GM23338 (cell line): Measurements from ENCODE around the gene ABCF2. TPM values are rescaled to one million over a fixed set of nuclear protein-coding genes. Genes with fewer than 3 reads are reported as not detected.

Experiments used
- ATAC-seq: fragments of 200-7000 bp; cut with Tn5 transposase; 3 replicates; pipeline ENCODE4 v1.9.1; 2020
- DNase-seq: peaks from one replicate; pipeline ENCODE4 v3.0.0-alpha.2; 2015; ENCODE audit warnings: low spot score
- H2AFZ ChIP-seq: fragments of 200-600 bp; sonication (generic); 2 replicates; pipeline ENCODE4 v1.8.0; 2016; ENCODE audit warnings: antibody characterized with exemption, mild to moderate bottlenecking, moderate library complexity
- H3F3A ChIP-seq: fragments of 200-600 bp; sonication (generic); replicated peaks from 2 replicates; pipeline ENCODE4 v1.8.0; 2017; ENCODE audit warnings: antibody characterized with exemption, mixed run types, low read depth
- H3K27ac ChIP-seq: fragments of 200-600 bp; sonication (generic); 2 replicates; pipeline ENCODE4 v1.6.1; 2016; ENCODE audit warnings: low read depth
- H3K27me3 ChIP-seq: fragments of 200-600 bp; sonication (generic); 2 replicates; pipeline ENCODE4 v1.8.0; 2016; ENCODE audit warnings: mild to moderate bottlenecking, mixed run types, moderate library complexity; ENCODE audit not compliant: insufficient read depth
- H3K36me3 ChIP-seq: fragments of 200-600 bp; sonication (generic); 2 replicates; pipeline ENCODE4 v1.8.0; 2016; ENCODE audit warnings: mild to moderate bottlenecking; ENCODE audit not compliant: insufficient read depth
- H3K4me1 ChIP-seq: fragments of 200-600 bp; sonication (generic); 2 replicates; pipeline ENCODE4 v1.8.0; 2016; ENCODE audit warnings: mild to moderate bottlenecking, moderate library complexity; ENCODE audit not compliant: insufficient read depth
- H3K4me2 ChIP-seq: fragments of 200-600 bp; sonication (generic); 2 replicates; pipeline ENCODE4 v1.7.1; 2017; ENCODE audit warnings: mixed run types
- H3K4me3 ChIP-seq: fragments of 200-600 bp; sonication (generic); 2 replicates; pipeline ENCODE4 v1.6.1; 2016; ENCODE audit warnings: mixed run types
- H3K79me2 ChIP-seq: fragments of 200-600 bp; sonication (generic); replicated peaks from 2 replicates; pipeline ENCODE4 v1.8.0; 2017; ENCODE audit warnings: mild to moderate bottlenecking; ENCODE audit not compliant: insufficient read depth
- H3K9me2 ChIP-seq: fragments of 200-600 bp; sonication (generic); 2 replicates; pipeline ENCODE4 v1.8.0; 2017; ENCODE audit not compliant: insufficient read depth
- H4K20me1 ChIP-seq: fragments of 200-600 bp; sonication (generic); replicated peaks from 2 replicates; pipeline ENCODE4 v1.8.0; 2017; ENCODE audit warnings: mild to moderate bottlenecking; ENCODE audit not compliant: insufficient read depth
- H3K27ac Mint-ChIP-seq: 2 replicates; pipeline ENCODE4 v1.8.0; 2020; ENCODE audit warnings: inconsistent platforms, mild to moderate bottlenecking, moderate library complexity, mixed read lengths
- H3K27me3 Mint-ChIP-seq: 3 replicates; pipeline ENCODE4 v1.8.0; 2022; ENCODE audit warnings: low read depth, mild to moderate bottlenecking, moderate library complexity, mixed read lengths, inconsistent platforms; ENCODE audit not compliant: insufficient read depth, poor library complexity
- H3K36me3 Mint-ChIP-seq: 3 replicates; pipeline ENCODE4 v1.8.0; 2021; ENCODE audit warnings: low read depth, mild to moderate bottlenecking, inconsistent platforms, moderate library complexity, mixed read lengths
- H3K4me1 Mint-ChIP-seq: 3 replicates; pipeline ENCODE4 v1.8.0; 2020; ENCODE audit warnings: mild to moderate bottlenecking, inconsistent platforms, mixed read lengths
- H3K4me3 Mint-ChIP-seq: 3 replicates; pipeline ENCODE4 v1.8.0; 2021; ENCODE audit warnings: moderate library complexity, mild to moderate bottlenecking, inconsistent platforms, mixed read lengths
- H3K9me3 Mint-ChIP-seq: 3 replicates; pipeline ENCODE4 v1.8.0; 2020; ENCODE audit warnings: moderate library complexity, mild to moderate bottlenecking, inconsistent platforms, mixed read lengths
- CREB1 ChIP-seq: fragments of 250-450 bp; sonication (Bioruptor Pico); IDR thresholded peaks from 2 replicates; pipeline ENCODE4 v1.5.0; 2020; ENCODE audit warnings: low read depth, mild to moderate bottlenecking, moderate library complexity
- EZH2 ChIP-seq: fragments of 200-600 bp; sonication (generic); IDR thresholded peaks from one replicate; pipeline ENCODE4 v1.8.0; 2017; ENCODE audit warnings: antibody characterized with exemption, mild to moderate bottlenecking, low read depth; ENCODE audit not compliant: unreplicated experiment
- EZH2phosphoT487 ChIP-seq: fragments of 200-600 bp; sonication (generic); IDR thresholded peaks from one replicate; pipeline ENCODE4 v1.8.1; 2018; ENCODE audit warnings: antibody characterized with exemption; ENCODE audit not compliant: unreplicated experiment
- JUNB ChIP-seq: IDR thresholded peaks from one replicate; pipeline ENCODE4 v1.6.1; 2016; ENCODE audit warnings: antibody characterized with exemption; ENCODE audit not compliant: unreplicated experiment
- NANOG ChIP-seq: IDR thresholded peaks from 2 replicates; pipeline ENCODE4 v1.6.1; 2016; ENCODE audit warnings: antibody characterized with exemption, borderline replicate concordance
- POLR2AphosphoS5 ChIP-seq: IDR thresholded peaks from 2 replicates; pipeline ENCODE4 v1.6.1; 2016; ENCODE audit warnings: antibody characterized with exemption, low read depth
- STAT1 ChIP-seq: IDR thresholded peaks from one replicate; pipeline ENCODE4 v1.6.1; 2016; ENCODE audit warnings: antibody characterized with exemption; ENCODE audit not compliant: unreplicated experiment
- ZNF114 ChIP-seq: fragments of 250-450 bp; sonication (Bioruptor Pico); IDR thresholded peaks from 2 replicates; pipeline ENCODE4 v1.5.0; 2020; ENCODE audit warnings: mild to moderate bottlenecking, moderate library complexity
- ZNF331 ChIP-seq: fragments of 250-450 bp; sonication (Bioruptor Pico); IDR thresholded peaks from 2 replicates; pipeline ENCODE4 v1.5.0; 2020; ENCODE audit warnings: low read depth, mild to moderate bottlenecking, moderate library complexity
- polyA plus RNA-seq: library from polyadenylated mRNA; unstranded; fragments of >200 nt; fragmentation: Nextera tagmentation; extraction: Ambion mirVana; gene quantifications from 2 replicates; pipeline ENCODE4 v1.2.1, GENCODE V29; 2016
- total RNA-seq: library from RNA; depleted of rRNA; stranded (reverse); fragments of >200 nt; shearing (Covaris generic); gene quantifications from 2 replicates; pipeline ENCODE4 v1.2.3, GENCODE V29; 2014
- TF ChIP-seq, protein P1 (sequence below): IDR thresholded peaks from one replicate; pipeline ENCODE4 v1.6.1; 2018; ENCODE audit warnings: antibody characterized with exemption; ENCODE audit not compliant: unreplicated experiment
- TF ChIP-seq, protein P2 (sequence below), 2 experiments: fragments of 200-600 bp in 1 of 2; sonication (generic) in 1 of 2; conservative IDR thresholded peaks; 2 replicates each; pipeline versions ENCODE4 v1.5.1 to v1.6.1; 2016 to 2017; ENCODE audit warnings: antibody characterized with exemption in 2 of 2, low read depth in 2 of 2, mild to moderate bottlenecking in 2 of 2, moderate library complexity in 1 of 2
- TF ChIP-seq, protein P3 (sequence below): IDR thresholded peaks from 2 replicates; pipeline ENCODE4 v1.6.1; 2016; ENCODE audit warnings: antibody characterized with exemption

The ABCF2 gene
- total and polyA plus RNA-seq, 2 experiments from 2014 or later, result 18.7 to 58.7 TPM

DNA sequence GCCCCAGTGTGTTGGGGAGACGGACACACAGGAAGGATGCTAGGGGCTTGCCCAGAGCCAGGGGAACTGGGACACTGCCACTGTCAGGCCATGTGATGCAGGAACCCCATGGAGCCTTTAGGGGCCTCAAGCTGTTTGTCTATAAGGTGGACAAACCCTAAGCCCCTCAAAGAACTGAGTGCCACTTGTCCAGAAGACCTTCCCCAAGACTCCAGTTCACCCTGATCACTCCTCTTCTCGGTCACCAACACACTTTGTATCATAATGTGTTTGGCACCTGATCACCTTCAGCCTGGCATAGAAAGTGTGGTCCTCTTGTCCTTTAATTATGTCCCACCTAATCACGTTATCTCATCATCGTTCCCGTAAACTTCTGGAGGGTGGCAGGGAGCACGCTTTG, 17.4 kb downstream of the ABCF2 start:
- DNase-seq (no peak), ATAC-seq (no peak)
- Histone ChIP-seq H3K36me3 (peaks cover 4% of the 10 kb centered on the region; the same call in 1 of the 2 replicates), H3K4me1 (peaks cover 7% of the 10 kb centered on the region), H3F3A (no peaks in the 10 kb centered on the region), H2AFZ (no peak overlapping the region), H3K4me3 (no peak overlapping the region), H3K79me2 (no peaks in the 10 kb centered on the region), H3K4me2 (no peak overlapping the region), H3K27me3 (no peaks in the 10 kb centered on the region), H3K9me2 (no peaks in the 10 kb centered on the region), H3K27ac (no peak overlapping the region), H4K20me1 (no peaks in the 10 kb centered on the region; the same call in 1 of the 2 replicates)
- Mint-ChIP-seq H3K4me1 (peaks cover 15% of the 10 kb centered on the region), H3K27ac (no peak overlapping the region), H3K36me3 (peaks cover 25% of the 10 kb centered on the region), H3K27me3 (peaks cover 16% of the 10 kb centered on the region), H3K4me3 (no peak overlapping the region), H3K9me3 (no peaks in the 10 kb centered on the region)
- no peak for TF ChIP-seq ZNF331 (CRISPR knock-in tag)
- TF ChIP-seq JUNB, result no peak
- TF ChIP-seq, protein P1, sequence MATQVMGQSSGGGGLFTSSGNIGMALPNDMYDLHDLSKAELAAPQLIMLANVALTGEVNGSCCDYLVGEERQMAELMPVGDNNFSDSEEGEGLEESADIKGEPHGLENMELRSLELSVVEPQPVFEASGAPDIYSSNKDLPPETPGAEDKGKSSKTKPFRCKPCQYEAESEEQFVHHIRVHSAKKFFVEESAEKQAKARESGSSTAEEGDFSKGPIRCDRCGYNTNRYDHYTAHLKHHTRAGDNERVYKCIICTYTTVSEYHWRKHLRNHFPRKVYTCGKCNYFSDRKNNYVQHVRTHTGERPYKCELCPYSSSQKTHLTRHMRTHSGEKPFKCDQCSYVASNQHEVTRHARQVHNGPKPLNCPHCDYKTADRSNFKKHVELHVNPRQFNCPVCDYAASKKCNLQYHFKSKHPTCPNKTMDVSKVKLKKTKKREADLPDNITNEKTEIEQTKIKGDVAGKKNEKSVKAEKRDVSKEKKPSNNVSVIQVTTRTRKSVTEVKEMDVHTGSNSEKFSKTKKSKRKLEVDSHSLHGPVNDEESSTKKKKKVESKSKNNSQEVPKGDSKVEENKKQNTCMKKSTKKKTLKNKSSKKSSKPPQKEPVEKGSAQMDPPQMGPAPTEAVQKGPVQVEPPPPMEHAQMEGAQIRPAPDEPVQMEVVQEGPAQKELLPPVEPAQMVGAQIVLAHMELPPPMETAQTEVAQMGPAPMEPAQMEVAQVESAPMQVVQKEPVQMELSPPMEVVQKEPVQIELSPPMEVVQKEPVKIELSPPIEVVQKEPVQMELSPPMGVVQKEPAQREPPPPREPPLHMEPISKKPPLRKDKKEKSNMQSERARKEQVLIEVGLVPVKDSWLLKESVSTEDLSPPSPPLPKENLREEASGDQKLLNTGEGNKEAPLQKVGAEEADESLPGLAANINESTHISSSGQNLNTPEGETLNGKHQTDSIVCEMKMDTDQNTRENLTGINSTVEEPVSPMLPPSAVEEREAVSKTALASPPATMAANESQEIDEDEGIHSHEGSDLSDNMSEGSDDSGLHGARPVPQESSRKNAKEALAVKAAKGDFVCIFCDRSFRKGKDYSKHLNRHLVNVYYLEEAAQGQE, result no peak
- TF ChIP-seq NANOG, result no peak

DNA sequence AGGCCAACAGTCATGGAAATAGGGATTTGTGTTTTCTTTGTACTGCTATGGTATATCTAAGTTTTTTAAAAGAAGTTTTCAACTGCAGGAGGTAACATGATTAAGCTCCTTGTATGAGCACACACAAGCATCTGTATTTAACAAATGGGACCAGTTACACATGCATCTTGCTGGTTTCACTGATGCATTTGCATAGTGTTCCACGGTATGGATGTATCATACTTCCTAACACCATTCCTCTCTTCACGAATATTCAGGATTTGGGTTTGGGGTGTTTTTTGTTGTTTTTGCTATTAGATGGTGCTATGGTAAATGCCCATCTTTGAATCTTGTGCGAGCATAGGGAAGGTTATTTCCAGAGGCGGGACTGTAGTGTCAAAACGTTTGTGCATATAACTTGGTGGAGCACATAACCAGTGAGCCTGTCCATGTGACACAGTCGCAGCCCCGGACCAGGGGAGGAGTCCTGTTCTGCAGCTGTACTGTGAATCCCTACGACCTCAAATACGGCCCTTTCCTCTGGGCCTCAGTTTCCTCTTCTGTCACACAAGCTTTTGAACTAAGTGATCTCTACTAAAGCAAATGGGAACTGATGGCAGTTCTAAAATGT, 18.6 kb downstream of the ABCF2 start:
- H3K4me3 ChIP-seq, result no peak overlapping the region
- Mint-ChIP-seq H3K4me3 (no peak overlapping the region), H3K27ac (no peak overlapping the region), H3K9me3 (no peaks in the 10 kb centered on the region), H3K36me3 (peaks cover 14% of the 10 kb centered on the region), H3K4me1 (peaks cover 15% of the 10 kb centered on the region), H3K27me3 (peaks cover 16% of the 10 kb centered on the region)
- H4K20me1 ChIP-seq, result no peaks in the 10 kb centered on the region; the same call in 1 of the 2 replicates
- H3K79me2 ChIP-seq, result no peaks in the 10 kb centered on the region
- peaks cover 7% of the 10 kb centered on the region for H3K4me1 ChIP-seq
- H3K9me2 ChIP-seq, result no peaks in the 10 kb centered on the region
- 0 out of 2 replicates have a peak, but pooled peaks cover 4% of the 10 kb centered on the region for H3K36me3 ChIP-seq
- H3K27me3 ChIP-seq, result no peaks in the 10 kb centered on the region
- H3K4me2 ChIP-seq, result no peak overlapping the region
- ATAC-seq (no peak), DNase-seq (no peak)
- H3K27ac ChIP-seq, result no peak overlapping the region
- no peak overlapping the region for H2AFZ ChIP-seq
- H3F3A ChIP-seq, result no peaks in the 10 kb centered on the region
- TF ChIP-seq EZH2phosphoT487 (no peak), POLR2AphosphoS5 (no peak), EZH2 (no peak), ZNF114 (CRISPR knock-in tag) (no peak), CREB1 (CRISPR knock-in tag) (no peak), NANOG (no peak), JUNB (no peak), STAT1 (no peak), ZNF331 (CRISPR knock-in tag) (no peak)
- TF ChIP-seq, protein P2, sequence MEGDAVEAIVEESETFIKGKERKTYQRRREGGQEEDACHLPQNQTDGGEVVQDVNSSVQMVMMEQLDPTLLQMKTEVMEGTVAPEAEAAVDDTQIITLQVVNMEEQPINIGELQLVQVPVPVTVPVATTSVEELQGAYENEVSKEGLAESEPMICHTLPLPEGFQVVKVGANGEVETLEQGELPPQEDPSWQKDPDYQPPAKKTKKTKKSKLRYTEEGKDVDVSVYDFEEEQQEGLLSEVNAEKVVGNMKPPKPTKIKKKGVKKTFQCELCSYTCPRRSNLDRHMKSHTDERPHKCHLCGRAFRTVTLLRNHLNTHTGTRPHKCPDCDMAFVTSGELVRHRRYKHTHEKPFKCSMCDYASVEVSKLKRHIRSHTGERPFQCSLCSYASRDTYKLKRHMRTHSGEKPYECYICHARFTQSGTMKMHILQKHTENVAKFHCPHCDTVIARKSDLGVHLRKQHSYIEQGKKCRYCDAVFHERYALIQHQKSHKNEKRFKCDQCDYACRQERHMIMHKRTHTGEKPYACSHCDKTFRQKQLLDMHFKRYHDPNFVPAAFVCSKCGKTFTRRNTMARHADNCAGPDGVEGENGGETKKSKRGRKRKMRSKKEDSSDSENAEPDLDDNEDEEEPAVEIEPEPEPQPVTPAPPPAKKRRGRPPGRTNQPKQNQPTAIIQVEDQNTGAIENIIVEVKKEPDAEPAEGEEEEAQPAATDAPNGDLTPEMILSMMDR (conservative IDR thresholded peaks at IDR 0.05; ENCODE audit: low read depth in 2 of 2), result no peak
- TF ChIP-seq, protein P3, sequence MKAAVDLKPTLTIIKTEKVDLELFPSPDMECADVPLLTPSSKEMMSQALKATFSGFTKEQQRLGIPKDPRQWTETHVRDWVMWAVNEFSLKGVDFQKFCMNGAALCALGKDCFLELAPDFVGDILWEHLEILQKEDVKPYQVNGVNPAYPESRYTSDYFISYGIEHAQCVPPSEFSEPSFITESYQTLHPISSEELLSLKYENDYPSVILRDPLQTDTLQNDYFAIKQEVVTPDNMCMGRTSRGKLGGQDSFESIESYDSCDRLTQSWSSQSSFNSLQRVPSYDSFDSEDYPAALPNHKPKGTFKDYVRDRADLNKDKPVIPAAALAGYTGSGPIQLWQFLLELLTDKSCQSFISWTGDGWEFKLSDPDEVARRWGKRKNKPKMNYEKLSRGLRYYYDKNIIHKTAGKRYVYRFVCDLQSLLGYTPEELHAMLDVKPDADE, result no peak
- TF ChIP-seq, protein P1, result no peak
